HepG2 (cell line): ENCODE data around the gene ZNF618. TPM values are rescaled to one million over a fixed set of nuclear protein-coding genes. Genes with fewer than 3 reads are reported as not detected.

Experiments used
- ARID4A ChIP-seq: sonication (generic); formaldehyde crosslinking; IDR thresholded peaks from 2 replicates; pipeline ENCODE4 v1.5.0; 2020; ENCODE audit warnings: mild to moderate bottlenecking, missing genetic modification reagents, borderline replicate concordance
- DNMT1 ChIP-seq: sonication (generic); formaldehyde crosslinking; IDR thresholded peaks from 2 replicates; pipeline ENCODE4 v1.5.1; 2020; ENCODE audit warnings: mild to moderate bottlenecking, missing genetic modification reagents
- FOXK1 ChIP-seq: sonication (generic); formaldehyde crosslinking; IDR thresholded peaks from 2 replicates; pipeline ENCODE4 v1.4.0; 2020; ENCODE audit warnings: low read depth, missing genetic modification reagents, borderline replicate concordance
- GATAD1 ChIP-seq: IDR thresholded peaks from 2 replicates; pipeline ENCODE4 v1.6.1; 2016; ENCODE audit warnings: missing genetic modification reagents, missing compliant biosample characterization
- KDM4B ChIP-seq: sonication (generic); formaldehyde crosslinking; IDR thresholded peaks from 2 replicates; pipeline ENCODE4 v1.4.0; 2020; ENCODE audit warnings: missing genetic modification reagents
- MXI1 ChIP-seq: IDR thresholded peaks from 3 replicates; pipeline ENCODE4 v1.6.1; 2012; ENCODE audit warnings: low read depth, low read length, inconsistent platforms, borderline replicate concordance
- NFE2L1 ChIP-seq: sonication (generic); formaldehyde crosslinking; IDR thresholded peaks from 2 replicates; pipeline ENCODE4 v1.4.0; 2020; ENCODE audit warnings: missing genetic modification reagents, mild to moderate bottlenecking, borderline replicate concordance
- POGZ ChIP-seq: sonication (generic); formaldehyde crosslinking; IDR thresholded peaks from 2 replicates; pipeline ENCODE4 v1.4.0; 2020; ENCODE audit warnings: mild to moderate bottlenecking, missing genetic modification reagents
- RBM22 ChIP-seq: fragments of 200-400 bp; formaldehyde crosslinking; optimal IDR thresholded peaks from 2 replicates; pipeline ENCODE3; 2017; ENCODE audit warnings: mild to moderate bottlenecking, low read length, moderate library complexity
- REST ChIP-seq, 2 experiments: IDR thresholded peaks; 2 replicates each; pipeline ENCODE4 v1.6.1; 2011 to 2012; ENCODE audit warnings: low read length in 2 of 2, borderline replicate concordance in 1 of 2, low read depth in 1 of 2, mild to moderate bottlenecking in 1 of 2, moderate library complexity in 1 of 2
- RXRA ChIP-seq: sonication (generic); formaldehyde crosslinking; IDR thresholded peaks from 2 replicates; pipeline ENCODE4 v1.5.1; 2020; ENCODE audit warnings: missing genetic modification reagents
- SIN3A ChIP-seq: IDR thresholded peaks from 2 replicates; pipeline ENCODE4 v1.6.1; 2011; ENCODE audit warnings: low read depth, mild to moderate bottlenecking, control low read depth, low read length, borderline replicate concordance
- TCF12 ChIP-seq, 2 experiments: fragments of 450-650 bp in 1 of 2; sonication (generic) in 1 of 2; formaldehyde crosslinking in 1 of 2; IDR thresholded peaks; 2 replicates each; pipeline versions ENCODE4 v1.6.1 to v1.8.0; 2017 to 2022; ENCODE audit warnings: antibody characterized with exemption in 1 of 2, mild to moderate bottlenecking in 1 of 2, missing genetic modification reagents in 1 of 2, moderate library complexity in 1 of 2
- TCF7 ChIP-seq: sonication (generic); IDR thresholded peaks from 2 replicates; pipeline ENCODE4 v1.6.1; 2016; ENCODE audit warnings: antibody characterized with exemption, low read depth
- ZBTB42 ChIP-seq: sonication (generic); formaldehyde crosslinking; IDR thresholded peaks from 2 replicates; pipeline ENCODE4 v1.5.0; 2020; ENCODE audit warnings: mild to moderate bottlenecking, missing genetic modification reagents
- ZNF225 ChIP-seq: sonication (generic); formaldehyde crosslinking; IDR thresholded peaks from 2 replicates; pipeline ENCODE4 v1.4.0; 2020; ENCODE audit warnings: mild to moderate bottlenecking, missing genetic modification reagents
- ZNF414 ChIP-seq: sonication (generic); formaldehyde crosslinking; IDR thresholded peaks from 2 replicates; pipeline ENCODE4 v1.5.0; 2020; ENCODE audit warnings: missing genetic modification reagents
- ZNF431 ChIP-seq: sonication (generic); formaldehyde crosslinking; IDR thresholded peaks from 2 replicates; pipeline ENCODE4 v1.9.0; 2022; ENCODE audit warnings: missing genetic modification reagents, low read depth, mild to moderate bottlenecking, borderline replicate concordance
- ZNF547 ChIP-seq: sonication (generic); formaldehyde crosslinking; IDR thresholded peaks from 2 replicates; pipeline ENCODE4 v1.5.1; 2020; ENCODE audit warnings: mild to moderate bottlenecking, missing genetic modification reagents
- ZNF567 ChIP-seq: sonication (generic); formaldehyde crosslinking; IDR thresholded peaks from 2 replicates; pipeline ENCODE4 v1.8.1; 2023; ENCODE audit warnings: mild to moderate bottlenecking, missing genetic modification reagents, borderline replicate concordance
- ZNF652 ChIP-seq: IDR thresholded peaks from 2 replicates; pipeline ENCODE4 v1.6.1; 2016; ENCODE audit warnings: low read depth, borderline replicate concordance
- ZNF841 ChIP-seq: sonication (generic); formaldehyde crosslinking; IDR thresholded peaks from 2 replicates; pipeline ENCODE4 v1.8.1; 2023; ENCODE audit warnings: missing genetic modification reagents, borderline replicate concordance
- polyA plus RNA-seq, 8 experiments: library from polyadenylated mRNA; depleted of rRNA in 3 of 8; stranded (reverse) in 7 of 8; unstranded in 1 of 8; fragments of >200 nt; fragmentation: Illumina TruSeq in 4 of 8; extraction: Trizol in 4 of 8; gene quantifications; 2 replicates each; pipeline versions ENCODE4 v1.2.1 to v1.2.3, GENCODE V29; 2011 to 2016; ENCODE audit warnings: low read depth in 4 of 8, missing spikeins in 1 of 8, mixed read lengths in 1 of 8; ENCODE audit not compliant: insufficient read depth in 1 of 8
- total RNA-seq, 5 experiments: library from RNA; depleted of rRNA; stranded (reverse); fragments of >200 nt; fragmentation: Illumina TruSeq; extraction: Trizol; gene quantifications; 2 replicates each; pipeline ENCODE4 v1.2.3, GENCODE V29; 2016; ENCODE audit warnings: low read depth in 1 of 5

ZNF618 gene
- total and polyA plus RNA-seq, 2 of the 13 experiments (the other 11 are each of a cell fraction or from before 2014, with no cell fraction given) = 0.07 TPM

DNA sequence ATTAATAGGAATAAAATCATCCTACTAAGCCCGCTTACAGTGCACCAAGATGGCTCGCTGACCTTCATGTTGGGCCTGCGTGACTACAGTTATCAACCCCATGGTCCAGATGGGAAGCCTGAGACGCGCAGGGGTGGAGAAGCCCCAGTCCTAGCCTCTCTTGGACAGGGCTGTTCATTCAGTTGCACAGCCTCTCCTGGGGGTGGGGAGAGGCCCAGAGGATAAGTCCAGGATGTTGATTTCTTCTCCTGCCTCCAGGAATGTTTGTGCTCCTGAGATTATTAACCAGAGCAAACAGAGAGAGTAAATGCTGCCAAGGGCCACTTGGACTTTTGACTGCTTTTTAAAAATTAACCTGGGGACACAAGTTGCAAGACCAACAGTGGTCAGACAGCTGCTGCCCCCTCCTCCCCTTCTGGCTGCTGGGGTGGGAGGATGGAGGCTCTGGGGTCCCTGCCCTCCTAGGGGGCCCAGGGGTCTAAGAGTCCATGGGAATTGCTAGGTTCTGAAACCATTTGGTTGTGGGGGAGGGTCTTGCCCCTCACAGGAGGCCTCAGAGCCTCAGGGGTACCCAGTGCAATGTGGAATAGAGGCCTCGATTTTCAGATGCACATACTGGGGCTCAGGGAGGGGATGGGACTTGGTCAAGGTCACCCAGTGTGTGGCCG, 204.8 kb downstream of the ZNF618 start (continued):
- peak in 1 of 2 experiments; percentile 75; a peak in 2 of 4 replicates for TF ChIP-seq REST (IDR thresholded peaks at IDR 0.05; ENCODE audit: borderline replicate concordance in 1 of 2, low read depth in 1 of 2, low read length in 2 of 2)
- TF ChIP-seq ARID4A (CRISPR knock-in tag) = peak; percentile 54; the same call in 1 of the 2 replicates
- peak; percentile 12; the same call in 1 of the 2 replicates for TF ChIP-seq GATAD1 (CRISPR knock-in tag)
- peak; percentile 89 for TF ChIP-seq RXRA
- TF ChIP-seq TCF12 (IDR thresholded peaks at IDR 0.05) = no peak
- TF ChIP-seq TCF12 (CRISPR knock-in tag; IDR thresholded peaks at IDR 0.05) = peak; percentile 95
- peak; percentile 82; the same call in 1 of the 2 replicates for TF ChIP-seq KDM4B
- TF ChIP-seq ZNF841 = no peak
- no peak for TF ChIP-seq MXI1
- peak; percentile 56; the same call in 1 of the 2 replicates for TF ChIP-seq ZNF547 (CRISPR knock-in tag)
- TF ChIP-seq TCF7 = peak; percentile 43
- TF ChIP-seq DNMT1 (CRISPR knock-in tag) = no peak
- no peak for TF ChIP-seq SIN3A
- TF ChIP-seq POGZ (CRISPR knock-in tag) = peak; percentile 34
- TF ChIP-seq ZNF652 (CRISPR knock-in tag) = no peak; the same call in 1 of the 2 replicates
- no peak for TF ChIP-seq ZBTB42
- no peak; the same call in 1 of the 2 replicates for TF ChIP-seq ZNF225 (CRISPR knock-in tag)
- TF ChIP-seq RBM22 = no peak
- no peak for TF ChIP-seq NFE2L1 (CRISPR knock-in tag)
- no peak for TF ChIP-seq ZNF414
- peak; percentile 67 for TF ChIP-seq FOXK1 (CRISPR knock-in tag)
- no peak for TF ChIP-seq ZNF567 (CRISPR knock-in tag)
- no peak for TF ChIP-seq ZNF431 (CRISPR knock-in tag)
